KMS-11 (cell line): ENCODE results near the gene AGBL5.

Source experiments
- H2AFZ ChIP-seq: fragments of 200-600 bp; sonication (generic); 2 replicates; pipeline ENCODE4 v1.6.1; 2016; ENCODE audit warnings: antibody characterized with exemption, mixed run types, low read depth
- H3K27ac ChIP-seq: fragments of 200-600 bp; sonication (generic); 2 replicates; pipeline ENCODE4 v1.6.1; 2016; ENCODE audit warnings: mild to moderate bottlenecking, mixed run types
- H3K27me3 ChIP-seq: fragments of 200-600 bp; sonication (generic); 2 replicates; pipeline ENCODE4 v1.6.1; 2017; ENCODE audit warnings: mild to moderate bottlenecking, low read depth, mixed run types, moderate library complexity; ENCODE audit not compliant: insufficient read depth
- H3K36me3 ChIP-seq: fragments of 200-600 bp; sonication (generic); 2 replicates; pipeline ENCODE4 v1.6.1; 2017; ENCODE audit warnings: mild to moderate bottlenecking, mixed run types; ENCODE audit not compliant: insufficient read depth
- H3K4me1 ChIP-seq: fragments of 200-600 bp; sonication (generic); 2 replicates; pipeline ENCODE4 v1.6.1; 2016; ENCODE audit warnings: mild to moderate bottlenecking, low read depth, mixed run types; ENCODE audit not compliant: poor library complexity, severe bottlenecking
- H3K4me2 ChIP-seq: fragments of 200-600 bp; sonication (generic); 2 replicates; pipeline ENCODE4 v1.7.0; 2016; ENCODE audit warnings: mild to moderate bottlenecking, mixed run types
- H3K4me3 ChIP-seq: fragments of 200-600 bp; sonication (generic); IDR thresholded peaks from 2 replicates; pipeline ENCODE4 v1.6.1; 2017; ENCODE audit warnings: low read depth, low read length, mixed read lengths; ENCODE audit not compliant: insufficient read depth
- H3K79me2 ChIP-seq: fragments of 200-600 bp; sonication (generic); 2 replicates; pipeline ENCODE4 v1.6.1; 2016; ENCODE audit warnings: low read depth, mixed run types; ENCODE audit not compliant: insufficient read depth
- H3K9ac ChIP-seq: fragments of 200-600 bp; sonication (generic); 2 replicates; pipeline ENCODE4 v1.6.1; 2016; ENCODE audit warnings: mild to moderate bottlenecking, mixed run types
- H4K20me1 ChIP-seq: fragments of 200-600 bp; sonication (generic); 2 replicates; pipeline ENCODE4 v1.6.1; 2016; ENCODE audit warnings: mild to moderate bottlenecking, mixed run types; ENCODE audit not compliant: insufficient read depth
- CTCF ChIP-seq: fragments of 200-600 bp; sonication (generic); conservative IDR thresholded peaks from 2 replicates; pipeline ENCODE4 v1.6.1; 2017; ENCODE audit warnings: low read depth, mild to moderate bottlenecking, antibody characterized with exemption, low read length, moderate library complexity, mixed read lengths

The AGBL5 gene

DNA sequence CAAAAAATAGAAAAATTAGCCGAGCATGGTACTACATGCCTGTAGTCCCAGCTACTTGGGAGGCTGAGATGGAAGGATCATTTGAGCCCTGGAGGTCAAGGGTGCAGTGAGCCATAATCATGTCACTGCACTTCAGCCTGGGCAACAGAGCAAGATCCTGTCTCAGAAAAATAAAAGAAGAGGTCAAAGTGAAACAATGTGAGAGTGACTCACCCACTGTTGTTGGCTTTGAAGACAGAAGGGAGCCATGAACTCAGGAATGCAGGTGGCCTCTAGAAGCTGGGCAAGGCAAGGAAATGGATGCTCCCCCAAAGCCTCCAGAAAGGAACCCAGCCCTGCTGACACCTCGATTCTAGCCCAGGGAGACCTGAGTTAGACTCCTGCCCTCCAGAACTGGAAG, 22.4 kb upstream of the AGBL5 start:
- Histone ChIP-seq H3K79me2 (peaks cover 11% of the 10 kb centered on the region; the same call in 1 of the 2 replicates), H3K4me3 (no peak overlapping the region), H3K36me3 (no peaks in the 10 kb centered on the region), H3K27ac (no peak overlapping the region), H3K4me1 (peaks cover 4% of the 10 kb centered on the region), H4K20me1 (no peaks in the 10 kb centered on the region), H3K9ac (no peak overlapping the region), H3K4me2 (no peak overlapping the region), H3K27me3 (no peaks in the 10 kb centered on the region), H2AFZ (no peak overlapping the region)
- no peak for TF ChIP-seq CTCF

GRCh38 chr2:27032495-27033252, 18.8 kb upstream of the AGBL5 start, which contains the start of gene TMEM214:
TSS of gene TMEM214 (plus strand) at chr2:27032965. CDS start at chr2:27033016, 51 bp downstream.
- Histone ChIP-seq H3K9ac (peak within 1 kb of the TSS; percentile 77), H3K4me3 (peak within 1 kb of the TSS; percentile 87), H2AFZ (peak within 1 kb of the TSS; percentile 71), H3K4me1 (peaks cover 8% of the 10 kb centered on the region), H3K27ac (peak within 1 kb of the TSS; percentile 19; the same call in 1 of the 2 replicates), H4K20me1 (no peaks in the 10 kb centered on the region), H3K4me2 (peak within 1 kb of the TSS; percentile 83), H3K79me2 (peaks cover 14% of the 10 kb centered on the region; the same call in 1 of the 2 replicates), H3K27me3 (no peaks in the 10 kb centered on the region), H3K36me3 (no peaks in the 10 kb centered on the region)
- TF ChIP-seq CTCF, result no peak

DNA sequence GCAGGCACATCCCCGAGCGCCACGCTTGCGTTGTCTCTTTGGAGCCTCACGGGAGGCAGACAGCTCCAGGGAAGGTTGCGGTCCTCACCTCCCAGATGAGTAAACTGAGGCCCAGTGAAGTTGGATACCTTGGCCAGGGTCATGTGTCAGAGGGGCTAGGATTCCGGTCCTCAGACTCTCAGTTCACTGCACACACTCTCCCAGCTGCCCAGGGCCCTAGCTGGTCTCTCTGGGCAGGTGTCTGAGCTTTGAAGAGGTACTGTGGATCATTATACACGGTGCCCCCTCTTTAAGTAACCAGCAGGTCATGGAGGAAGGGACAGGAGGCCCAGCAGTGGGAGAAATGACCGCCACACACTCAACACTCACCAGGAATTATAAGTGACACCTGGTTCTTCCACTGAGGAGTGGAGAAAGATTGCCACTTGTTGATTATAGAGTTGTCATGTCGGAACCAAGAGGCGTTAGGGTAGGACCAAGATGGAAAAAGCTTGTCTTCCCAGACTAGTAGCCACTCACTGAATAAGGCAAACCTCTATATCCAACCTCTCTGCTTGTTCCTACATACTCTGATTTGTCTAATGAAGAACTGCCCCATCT, 18.1 kb upstream of the AGBL5 start:
- H3K4me3 ChIP-seq, result peak overlapping the region; percentile 87
- H3K4me2 ChIP-seq, result peak overlapping the region; percentile 83
- H3K27ac ChIP-seq, result peak overlapping the region; percentile 19; the same call in 1 of the 2 replicates
- H3K79me2 ChIP-seq, result peaks cover 14% of the 10 kb centered on the region; the same call in 1 of the 2 replicates
- H3K9ac ChIP-seq, result peak overlapping the region; percentile 77
- peaks cover 8% of the 10 kb centered on the region for H3K4me1 ChIP-seq
- no peaks in the 10 kb centered on the region for H3K27me3 ChIP-seq
- TF ChIP-seq CTCF, result no peak
- no peaks in the 10 kb centered on the region for H3K36me3 ChIP-seq
- no peaks in the 10 kb centered on the region for H4K20me1 ChIP-seq
- H2AFZ ChIP-seq, result peak overlapping the region; percentile 71

DNA sequence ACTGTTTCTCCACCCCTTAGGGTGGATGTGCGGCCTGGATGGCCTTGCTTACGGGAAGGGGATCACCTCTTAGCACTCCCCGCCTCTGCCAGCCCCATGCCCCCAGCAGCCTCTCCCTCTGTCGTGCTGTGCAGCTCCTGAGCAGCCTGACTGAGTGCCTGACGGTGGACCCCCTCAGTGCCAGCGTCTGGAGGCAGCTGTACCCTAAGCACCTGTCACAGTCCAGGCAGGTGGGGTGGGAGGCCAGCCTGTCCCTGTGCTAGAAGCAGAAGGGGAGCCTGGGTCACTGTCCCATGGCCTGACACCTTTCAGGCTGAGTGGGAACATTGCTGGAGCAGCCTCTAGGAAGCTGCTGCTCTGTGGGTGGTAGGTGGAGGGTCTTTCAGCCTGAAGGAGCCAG, 13.5 kb upstream of the AGBL5 start:
- TF ChIP-seq CTCF, result no peak
- Histone ChIP-seq H3K9ac (no peak overlapping the region), H3K79me2 (peaks cover 14% of the 10 kb centered on the region; the same call in 1 of the 2 replicates)

More for the DNA sequence above, 13.5 kb upstream of the AGBL5 start:
- H3K27me3 ChIP-seq, result no peaks in the 10 kb centered on the region
- H3K4me1 ChIP-seq, result peaks cover 8% of the 10 kb centered on the region
- H3K4me3 ChIP-seq, result no peak overlapping the region
- no peaks in the 10 kb centered on the region for H3K36me3 ChIP-seq
- no peak overlapping the region for H3K4me2 ChIP-seq
- no peak overlapping the region for H2AFZ ChIP-seq
- H4K20me1 ChIP-seq, result no peaks in the 10 kb centered on the region
- no peak overlapping the region for H3K27ac ChIP-seq
